HCT116 (cell line): ENCODE results near the gene HMGCS2. TPM values are rescaled to one million over a fixed set of nuclear protein-coding genes. Genes with fewer than 3 reads are reported as not detected.

Experiments used
- ATAC-seq: fragments of 200-7000 bp; cut with Tn5 transposase; 2 replicates; pipeline ENCODE4 v1.9.1; 2020; ENCODE audit warnings: mild to moderate bottlenecking, moderate library complexity
- BruUV-seq: library from RNA; stranded (reverse); fragments of 400-500 nt; replicated peaks from 2 replicates; lab custom pipeline; 2021; lab: Mats Ljungman, UMichigan
- CTCF ChIA-PET: fragments of 300-600 bp; sonication (Branson Sonifier 250); formaldehyde crosslinking; loops from one replicate; lab custom pipeline; 2021; ENCODE audit warnings: antibody characterized with exemption; lab: Charles Lee
- POLR2A ChIA-PET: fragments of 300-600, 350-600 bp; sonication (Branson Sonifier 250); formaldehyde crosslinking; loops from one replicate; lab custom pipeline; 2021; ENCODE audit warnings: antibody characterized with exemption; lab: Charles Lee
- RAD21 ChIA-PET, 2 experiments: fragments of 300-600 bp; sonication (Branson Sonifier 250); formaldehyde crosslinking; loops; one replicate each; lab custom pipeline; 2023; ENCODE audit warnings: low total read pairs in 2 of 2; ENCODE audit not compliant: uncharacterized antibody in 2 of 2, unreplicated experiment in 2 of 2, low non-redundant PET in 1 of 2; lab: Charles Lee
- DNase-seq: peaks from one replicate; pipeline ENCODE4 v3.0.0-alpha.2; 2010; ENCODE audit warnings: low read depth, low spot score
- H2AFZ ChIP-seq: fragments of 200-600 bp; shearing (Covaris generic), sonication (generic); 2 replicates; pipeline ENCODE4 v1.6.1; 2017; ENCODE audit warnings: low read depth, mixed run types, mixed read lengths, antibody characterized with exemption, low read length; ENCODE audit not compliant: poor library complexity, severe bottlenecking
- H3K27ac ChIP-seq: 2 replicates; pipeline ENCODE4 v1.5.1; 2012; ENCODE audit warnings: low read depth, low read length
- H3K27me3 ChIP-seq: fragments of 200-600 bp; sonication (generic); 2 replicates; pipeline ENCODE4 v1.6.1; 2016; ENCODE audit warnings: mixed run types, low read length, mixed read lengths; ENCODE audit not compliant: insufficient read depth
- H3K36me3 ChIP-seq, 2 experiments: fragments of 200-500 bp in 1 of 2; fragments of 200-600 bp in 1 of 2; sonication (Bioruptor generic) in 1 of 2; sonication (generic) in 1 of 2; 2 replicates each; pipeline versions ENCODE4 v1.5.1 to v1.6.1; 2014 to 2016; ENCODE audit warnings: low read length in 2 of 2, inconsistent platforms in 1 of 2, mixed read lengths in 1 of 2, mixed run types in 1 of 2; ENCODE audit not compliant: insufficient read depth in 2 of 2, control insufficient read depth in 1 of 2
- H3K4me1 ChIP-seq, 2 experiments: fragments of 200-600 bp in 1 of 2; sonication (generic) in 1 of 2; 2 replicates each; pipeline versions ENCODE4 v1.5.1 to v1.6.1; 2012 to 2017; ENCODE audit warnings: low read length in 2 of 2, inconsistent platforms in 1 of 2, mild to moderate bottlenecking in 1 of 2, mixed read lengths in 1 of 2, mixed run types in 1 of 2, moderate library complexity in 1 of 2; ENCODE audit not compliant: insufficient read depth in 2 of 2, control insufficient read depth in 1 of 2
- H3K4me2 ChIP-seq: fragments of 200-600 bp; sonication (generic); 2 replicates; pipeline ENCODE4 v1.6.1; 2017; ENCODE audit warnings: mixed run types, low read length, mixed read lengths
- H3K4me3 ChIP-seq, 2 experiments: fragments of 200-600 bp in 1 of 2; sonication (generic) in 1 of 2; replicated peaks in 1 of 2; 2 replicates each; pipeline ENCODE4 v1.5.1; 2011 to 2016; ENCODE audit warnings: low read length in 2 of 2, control low read depth in 1 of 2, low read depth in 1 of 2, mild to moderate bottlenecking in 1 of 2, mixed read lengths in 1 of 2, mixed run types in 1 of 2
- H3K79me2 ChIP-seq: fragments of 200-600 bp; sonication (generic); 2 replicates; pipeline ENCODE4 v1.6.1; 2017; ENCODE audit warnings: mild to moderate bottlenecking, mixed run types, low read length, moderate library complexity, mixed read lengths; ENCODE audit not compliant: insufficient read depth
- H3K9ac ChIP-seq: fragments of 200-600 bp; sonication (generic); 2 replicates; pipeline ENCODE4 v1.6.1; 2016; ENCODE audit warnings: low read length, mixed read lengths
- H3K9me2 ChIP-seq: fragments of 200-600 bp; sonication (generic), shearing (Covaris generic); 2 replicates; pipeline ENCODE4 v1.6.1; 2017; ENCODE audit warnings: mixed run types, mild to moderate bottlenecking, moderate library complexity; ENCODE audit not compliant: insufficient read depth
- H3K9me3 ChIP-seq, 2 experiments: fragments of 200-500 bp in 1 of 2; fragments of 200-600 bp in 1 of 2; sonication (Bioruptor generic) in 1 of 2; sonication (generic) in 1 of 2; 2 replicates each; pipeline ENCODE4 v1.6.1; 2014 to 2017; ENCODE audit warnings: low read length in 2 of 2, mixed read lengths in 2 of 2, inconsistent platforms in 1 of 2, low read depth in 1 of 2, mild to moderate bottlenecking in 1 of 2, mixed run types in 1 of 2, moderate library complexity in 1 of 2; ENCODE audit not compliant: control insufficient read depth in 1 of 2, insufficient read depth in 1 of 2
- H4K20me1 ChIP-seq: fragments of 200-600 bp; sonication (generic), shearing (Covaris generic); 2 replicates; pipeline ENCODE4 v1.6.1; 2017; ENCODE audit warnings: mixed run types, mild to moderate bottlenecking, moderate library complexity; ENCODE audit not compliant: insufficient read depth
- ELF1 ChIP-seq: IDR thresholded peaks from 2 replicates; pipeline ENCODE4 v1.6.1; 2012; ENCODE audit warnings: low read depth, borderline replicate concordance
- EZH2phosphoT487 ChIP-seq: fragments of 200-600 bp; IDR thresholded peaks from 2 replicates; pipeline ENCODE4 v1.6.1; 2018; ENCODE audit warnings: antibody characterized with exemption, borderline replicate concordance
- FOSL1 ChIP-seq: IDR thresholded peaks from 2 replicates; pipeline ENCODE4 v1.6.1; 2012; ENCODE audit warnings: low read depth
- JUND ChIP-seq: IDR thresholded peaks from 2 replicates; pipeline ENCODE4 v1.6.1; 2012
- POLR2AphosphoS5 ChIP-seq: IDR thresholded peaks from 2 replicates; pipeline ENCODE4 v1.6.1; 2011; ENCODE audit warnings: mild to moderate bottlenecking, low read depth, low read length, moderate library complexity
- RAD21 ChIP-seq: IDR thresholded peaks from 2 replicates; pipeline ENCODE4 v1.6.1; 2012; ENCODE audit warnings: low read depth, mild to moderate bottlenecking
- SIN3A ChIP-seq: IDR thresholded peaks from 2 replicates; pipeline ENCODE4 v1.6.1; 2012; ENCODE audit warnings: low read depth
- SP1 ChIP-seq: IDR thresholded peaks from 2 replicates; pipeline ENCODE4 v1.6.1; 2012; ENCODE audit warnings: low read depth
- SRF ChIP-seq: IDR thresholded peaks from 2 replicates; pipeline ENCODE4 v1.6.1; 2012; ENCODE audit warnings: low read depth
- TCF7L2 ChIP-seq: IDR thresholded peaks from 2 replicates; pipeline ENCODE4 v1.7.0; 2011; ENCODE audit warnings: borderline replicate concordance, inconsistent platforms; ENCODE audit not compliant: insufficient read depth, insufficient read length; ENCODE audit errors: extremely low read depth
- YY1 ChIP-seq: IDR thresholded peaks from 2 replicates; pipeline ENCODE4 v1.6.1; 2011; ENCODE audit warnings: low read length, low read depth, moderate library complexity, mild to moderate bottlenecking; ENCODE audit not compliant: insufficient replicate concordance; ENCODE audit errors: extremely low read depth
- ZFX ChIP-seq: fragments of 450-650 bp; IDR thresholded peaks from 2 replicates; pipeline ENCODE4 v1.6.1; 2017
- ZNF274 ChIP-seq: fragments of 200-500 bp; sonication (Bioruptor generic); IDR thresholded peaks from 2 replicates; pipeline ENCODE4 v1.6.1; 2014; ENCODE audit warnings: mild to moderate bottlenecking, low read depth, low read length, inconsistent platforms
- intact Hi-C: fragments of 100-400 bp; cut with micrococcal nuclease; formaldehyde crosslinking; loops from 2 replicates; pipeline ENCODE4 v1.10.0; 2022
- total RNA-seq: library from RNA; stranded (reverse); gene quantifications from one replicate; pipeline ENCODE4 v1.2.1, GENCODE V29; 2021; ENCODE audit not compliant: unreplicated experiment
- TF ChIP-seq, protein P1 (sequence below): IDR thresholded peaks from 2 replicates; pipeline ENCODE4 v1.6.1; 2011; ENCODE audit warnings: mild to moderate bottlenecking, low read length, moderate library complexity; ENCODE audit not compliant: insufficient replicate concordance; ENCODE audit errors: extremely low read depth
- TF ChIP-seq, protein P2 (sequence below): IDR thresholded peaks from 2 replicates; pipeline ENCODE4 v1.6.1; 2012; ENCODE audit warnings: low read depth
- TF ChIP-seq, protein P3 (sequence below): IDR thresholded peaks from 2 replicates; pipeline ENCODE4 v1.6.1; 2012

HMGCS2 gene
- total RNA-seq, 1 experiment from 2014 or later = 0.20 TPM

DNA sequence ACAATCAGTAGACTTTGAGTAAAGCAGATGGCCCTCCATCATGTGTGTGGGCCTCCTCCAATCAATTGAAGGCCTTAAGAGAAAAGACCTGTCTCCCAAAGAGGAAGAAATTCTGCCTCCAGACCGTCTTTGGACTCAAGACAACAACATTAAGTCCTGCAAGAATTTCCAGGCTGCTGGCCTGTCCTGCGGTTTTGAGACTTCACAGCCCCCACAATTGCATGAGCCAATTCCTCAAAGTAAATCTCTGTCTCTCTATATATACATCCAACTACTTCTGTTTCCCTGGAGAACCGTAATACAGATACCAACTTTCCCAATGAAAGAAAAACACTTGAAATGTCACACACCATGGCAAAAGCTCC, 26.2 kb upstream of the HMGCS2 start (continued):
- TF ChIP-seq SIN3A (no peak), ZFX (no peak), RAD21 (no peak)

DNA sequence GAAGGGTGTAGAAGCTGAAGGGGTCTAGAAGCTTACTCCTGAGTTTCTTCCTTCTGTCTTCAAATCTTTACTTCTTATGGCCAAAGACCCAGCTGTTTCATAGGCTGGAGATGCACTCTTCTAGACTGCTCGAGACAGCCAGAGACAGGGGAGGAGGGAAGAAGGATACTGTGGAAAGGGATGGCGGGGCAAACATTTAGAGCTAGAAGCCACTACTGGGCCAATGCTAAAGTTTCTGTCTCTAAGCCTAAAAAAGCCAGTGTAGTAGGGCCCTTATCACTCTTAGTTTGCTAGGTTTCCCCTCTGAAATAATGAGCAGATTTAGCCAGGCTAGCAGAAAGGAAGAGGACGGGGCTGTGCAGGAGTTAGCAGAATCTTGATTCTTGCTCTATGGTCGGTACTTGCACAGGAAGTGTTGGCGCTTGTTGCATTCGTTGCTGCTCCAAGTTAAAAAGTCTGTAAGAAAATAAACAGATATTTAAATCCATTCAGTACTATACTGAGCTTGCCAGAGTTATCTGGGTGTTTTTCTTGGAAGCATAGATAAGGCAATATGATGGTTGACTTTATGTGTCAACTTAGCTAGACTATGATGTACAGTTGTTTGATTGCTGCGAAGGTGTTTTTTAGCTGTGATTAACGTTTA, 25.6 kb upstream of the HMGCS2 start:
- Histone ChIP-seq H3K9me3 (no peaks in the 10 kb centered on the region), H3K9me2 (no peaks in the 10 kb centered on the region), H3K27me3 (no peaks in the 10 kb centered on the region), H3K79me2 (no peaks in the 10 kb centered on the region), H2AFZ (no peak overlapping the region), H4K20me1 (no peaks in the 10 kb centered on the region), H3K4me3 (no peak overlapping the region), H3K9ac (no peak overlapping the region), H3K36me3 (no peaks in the 10 kb centered on the region), H3K27ac (no peak overlapping the region), H3K4me2 (no peak overlapping the region), H3K4me1 (no peaks in the 10 kb centered on the region)
- ChIA-PET RAD21 (no interaction called here), CTCF (interaction anchor here (2.7 kb wide), 1 partner anchor 15 kb away, joined by 8 read pairs; no protein-coding TSS in a partner anchor), POLR2A (no interaction called here)
- BruUV-seq = no TSS peak
- no peak for TF ChIP-seq FOSL1
- TF ChIP-seq, protein P1, sequence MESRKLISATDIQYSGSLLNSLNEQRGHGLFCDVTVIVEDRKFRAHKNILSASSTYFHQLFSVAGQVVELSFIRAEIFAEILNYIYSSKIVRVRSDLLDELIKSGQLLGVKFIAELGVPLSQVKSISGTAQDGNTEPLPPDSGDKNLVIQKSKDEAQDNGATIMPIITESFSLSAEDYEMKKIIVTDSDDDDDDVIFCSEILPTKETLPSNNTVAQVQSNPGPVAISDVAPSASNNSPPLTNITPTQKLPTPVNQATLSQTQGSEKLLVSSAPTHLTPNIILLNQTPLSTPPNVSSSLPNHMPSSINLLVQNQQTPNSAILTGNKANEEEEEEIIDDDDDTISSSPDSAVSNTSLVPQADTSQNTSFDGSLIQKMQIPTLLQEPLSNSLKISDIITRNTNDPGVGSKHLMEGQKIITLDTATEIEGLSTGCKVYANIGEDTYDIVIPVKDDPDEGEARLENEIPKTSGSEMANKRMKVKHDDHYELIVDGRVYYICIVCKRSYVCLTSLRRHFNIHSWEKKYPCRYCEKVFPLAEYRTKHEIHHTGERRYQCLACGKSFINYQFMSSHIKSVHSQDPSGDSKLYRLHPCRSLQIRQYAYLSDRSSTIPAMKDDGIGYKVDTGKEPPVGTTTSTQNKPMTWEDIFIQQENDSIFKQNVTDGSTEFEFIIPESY = no peak
- no peak for TF ChIP-seq ELF1
- TF ChIP-seq SP1 = no peak
- no peak for TF ChIP-seq JUND
- TF ChIP-seq ZNF274 = no peak
- TF ChIP-seq POLR2AphosphoS5 = no peak
- TF ChIP-seq EZH2phosphoT487 = no peak
- no peak for TF ChIP-seq TCF7L2
- TF ChIP-seq, protein P2, sequence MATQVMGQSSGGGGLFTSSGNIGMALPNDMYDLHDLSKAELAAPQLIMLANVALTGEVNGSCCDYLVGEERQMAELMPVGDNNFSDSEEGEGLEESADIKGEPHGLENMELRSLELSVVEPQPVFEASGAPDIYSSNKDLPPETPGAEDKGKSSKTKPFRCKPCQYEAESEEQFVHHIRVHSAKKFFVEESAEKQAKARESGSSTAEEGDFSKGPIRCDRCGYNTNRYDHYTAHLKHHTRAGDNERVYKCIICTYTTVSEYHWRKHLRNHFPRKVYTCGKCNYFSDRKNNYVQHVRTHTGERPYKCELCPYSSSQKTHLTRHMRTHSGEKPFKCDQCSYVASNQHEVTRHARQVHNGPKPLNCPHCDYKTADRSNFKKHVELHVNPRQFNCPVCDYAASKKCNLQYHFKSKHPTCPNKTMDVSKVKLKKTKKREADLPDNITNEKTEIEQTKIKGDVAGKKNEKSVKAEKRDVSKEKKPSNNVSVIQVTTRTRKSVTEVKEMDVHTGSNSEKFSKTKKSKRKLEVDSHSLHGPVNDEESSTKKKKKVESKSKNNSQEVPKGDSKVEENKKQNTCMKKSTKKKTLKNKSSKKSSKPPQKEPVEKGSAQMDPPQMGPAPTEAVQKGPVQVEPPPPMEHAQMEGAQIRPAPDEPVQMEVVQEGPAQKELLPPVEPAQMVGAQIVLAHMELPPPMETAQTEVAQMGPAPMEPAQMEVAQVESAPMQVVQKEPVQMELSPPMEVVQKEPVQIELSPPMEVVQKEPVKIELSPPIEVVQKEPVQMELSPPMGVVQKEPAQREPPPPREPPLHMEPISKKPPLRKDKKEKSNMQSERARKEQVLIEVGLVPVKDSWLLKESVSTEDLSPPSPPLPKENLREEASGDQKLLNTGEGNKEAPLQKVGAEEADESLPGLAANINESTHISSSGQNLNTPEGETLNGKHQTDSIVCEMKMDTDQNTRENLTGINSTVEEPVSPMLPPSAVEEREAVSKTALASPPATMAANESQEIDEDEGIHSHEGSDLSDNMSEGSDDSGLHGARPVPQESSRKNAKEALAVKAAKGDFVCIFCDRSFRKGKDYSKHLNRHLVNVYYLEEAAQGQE = no peak
- TF ChIP-seq, protein P3, sequence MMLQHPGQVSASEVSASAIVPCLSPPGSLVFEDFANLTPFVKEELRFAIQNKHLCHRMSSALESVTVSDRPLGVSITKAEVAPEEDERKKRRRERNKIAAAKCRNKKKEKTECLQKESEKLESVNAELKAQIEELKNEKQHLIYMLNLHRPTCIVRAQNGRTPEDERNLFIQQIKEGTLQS = no peak
- TF ChIP-seq ZFX = no peak
- no peak for TF ChIP-seq YY1
- TF ChIP-seq SRF = no peak
- no peak for TF ChIP-seq RAD21
- intact Hi-C loops = no loop called here
- ATAC-seq (no peak), DNase-seq (no peak)
